Psoas muscle (tissue), 8 donors: ENCODE results near the gene LMO3. TPM values are rescaled to one million over a fixed set of nuclear protein-coding genes. Genes with fewer than 3 reads are reported as not detected.

Experiments used
- ATAC-seq, 4 donors: fragments of 200-7000 bp; cut with Tn5 transposase; one replicate each; pipeline ENCODE4 v1.9.1; 2020; ENCODE audit warnings: moderate library complexity in 3 of 4, mild to moderate bottlenecking in 2 of 4
- DNase-seq, 2 donors: peaks; one replicate each; pipeline ENCODE4 v3.0.0-alpha.2; 2020
- H3K27ac ChIP-seq: fragments of 200-600 bp; one replicate; pipeline ENCODE4 v1.8.0; 2022
- H3K27me3 ChIP-seq, 3 donors: fragments of 200-600 bp in 1 of 3; one replicate each; pipeline versions ENCODE4 v1.6.1 to v1.8.0; 2013 to 2022; ENCODE audit warnings: low read length in 2 of 3, mild to moderate bottlenecking in 2 of 3, moderate library complexity in 1 of 3; ENCODE audit not compliant: insufficient read depth in 3 of 3
- H3K36me3 ChIP-seq, 2 donors: fragments of 200-600 bp in 1 of 2; one replicate each; pipeline versions ENCODE4 v1.6.1 to v1.8.0; 2013 to 2022; ENCODE audit warnings: low read depth in 1 of 2, mild to moderate bottlenecking in 1 of 2, moderate library complexity in 1 of 2; ENCODE audit not compliant: insufficient read depth in 1 of 2
- H3K4me1 ChIP-seq: fragments of 200-600 bp; one replicate; pipeline ENCODE4 v1.8.0; 2022
- H3K4me3 ChIP-seq: fragments of 200-600 bp; one replicate; pipeline ENCODE4 v1.8.0; 2022; ENCODE audit warnings: mild to moderate bottlenecking
- H3K9me3 ChIP-seq: fragments of 200-600 bp; one replicate; pipeline ENCODE4 v1.8.0; 2022
- CTCF ChIP-seq: fragments of 200-600 bp; IDR thresholded peaks from one replicate; pipeline ENCODE4 v1.8.0; 2022; ENCODE audit warnings: antibody characterized with exemption
- WGBS, 3 donors: extraction: QIAGEN DNeasy Blood & Tissue Kit; methylation state at CpG; one replicate each; pipeline versions ENCODE4 v1.1.6 to v1.1.7; 2013; 5-methylcytosine and 5-hydroxymethylcytosine counted together
- intact Hi-C, 2 donors: fragments of 100-400 bp; cut with DNase I; formaldehyde crosslinking; loops; one replicate each; pipeline versions ENCODE4 v1.11.0 to v1.14.2; 2022
- polyA plus RNA-seq, 3 donors: library from polyadenylated mRNA; stranded (reverse); fragments of 200-250 nt; gene quantifications; one replicate each; pipeline ENCODE4 v1.2.3, GENCODE V29; 2013
- total RNA-seq, 4 donors: library from RNA; stranded (reverse); fragmentation: NEBNext Ultra II Directional in 2 of 4; extraction: Animal tissue kit (Norgen Biotek cat#: 25700) in 2 of 4; gene quantifications; one replicate each; pipeline versions ENCODE4 v1.2.1 to v1.2.4, GENCODE V29; 2021 to 2023
- donor health status: healthy with polysubstance abuse.
- donor health status: DM: no; HTN: no; CAD: no; lungs with moderate emphysema.
- donor health status: Bipolar disorder and iron deficiency.
- donor health status: healthy.
- donor health status: DM: yes; HTN: yes; CAD: no.
- donor health status: DM: no; HTN: no; CAD: no.
- donor health status: DM: no; HTN: no; CAD: no.
- donor health status: DM: yes; HTN: yes; CAD: no.

The LMO3 gene
- total and polyA plus RNA-seq, 7 donors = 0.10 to 2.8 (median 0.74) TPM

GRCh38 chr12:16583969-16584745 is 21.8 kb downstream of the LMO3 start:
- DNase-seq = no peak
- H3K4me3 ChIP-seq = no peak overlapping the region
- intact Hi-C loops = no loop called here
- H3K27me3 ChIP-seq = no peaks in the 10 kb centered on the region
- TF ChIP-seq CTCF = no peak
- WGBS, 3 donors = 45 to 60% (median 57%) methylated on average over 4 of the region's 4 CpGs
- H3K4me1 ChIP-seq = no peaks in the 10 kb centered on the region
- no peak overlapping the region for H3K27ac ChIP-seq
- no peak for ATAC-seq
- H3K36me3 ChIP-seq = no peaks in the 10 kb centered on the region
- H3K9me3 ChIP-seq = no peaks in the 10 kb centered on the region

GRCh38 chr12:16581416-16581815 is 24.5 kb downstream of the LMO3 start:
- no peaks in the 10 kb centered on the region for H3K27me3 ChIP-seq

GRCh38 chr12:16579041-16579440 is 26.9 kb downstream of the LMO3 start:
- Histone ChIP-seq H3K4me3 (no peak overlapping the region), H3K27me3 (no peaks in the 10 kb centered on the region), H3K4me1 (no peaks in the 10 kb centered on the region), H3K36me3 (no peaks in the 10 kb centered on the region), H3K9me3 (no peaks in the 10 kb centered on the region), H3K27ac (no peak overlapping the region)
- no peak for TF ChIP-seq CTCF
- DNase-seq = no peak
- intact Hi-C loops = no loop called here
- no peak for ATAC-seq
- WGBS, 3 donors = 51 to 56% (median 51%) methylated on average over 1 of the region's 1 CpG

More at GRCh38 chr12:16581416-16581815, 24.5 kb downstream of the LMO3 start:
- no peaks in the 10 kb centered on the region for H3K36me3 ChIP-seq
- no peaks in the 10 kb centered on the region for H3K4me1 ChIP-seq
- no peaks in the 10 kb centered on the region for H3K9me3 ChIP-seq
- DNase-seq = no peak
- no peak for ATAC-seq
- H3K27ac ChIP-seq = no peak overlapping the region
- intact Hi-C loops = no loop called here
- no peak overlapping the region for H3K4me3 ChIP-seq
- no peak for TF ChIP-seq CTCF

GRCh38 chr12:16573398-16574077 is 32.4 kb downstream of the LMO3 start:
- WGBS, 3 donors = 40 to 43% (median 41%) methylated on average over 21 of the region's 21 CpGs
- H3K4me3 ChIP-seq = no peak overlapping the region
- H3K36me3 ChIP-seq = no peaks in the 10 kb centered on the region

More at GRCh38 chr12:16573398-16574077, 32.4 kb downstream of the LMO3 start:
- no peaks in the 10 kb centered on the region for H3K27me3 ChIP-seq
- no peaks in the 10 kb centered on the region for H3K9me3 ChIP-seq
- no peaks in the 10 kb centered on the region for H3K4me1 ChIP-seq
- DNase-seq (peak; percentile 53 to 75), ATAC-seq (peak in 2 of 4 donors; percentile 34 to 65)
- TF ChIP-seq CTCF = no peak
- H3K27ac ChIP-seq = no peak overlapping the region
- intact Hi-C loops = no loop called here
